ENCODE measurements around the gene PPP3CB.

The PPP3CB gene

GRCh38 chr10:73480158-73480557, 15.7 kb downstream of the PPP3CB start:
- no peak for DNase-seq (ENCODE audit: low spot score)

GRCh38 chr10:73478636-73479035, 17.2 kb downstream of the PPP3CB start:
- no peak for DNase-seq (ENCODE audit: low spot score)

GRCh38 chr10:73471226-73471625, 24.6 kb downstream of the PPP3CB start:
- no peak for DNase-seq (ENCODE audit: low spot score)

GRCh38 chr10:73469579-73469978, 26.2 kb downstream of the PPP3CB start:
- DNase-seq (ENCODE audit: low spot score) = no peak

GRCh38 chr10:73467206-73467605, 28.6 kb downstream of the PPP3CB start:
- no peak for DNase-seq (ENCODE audit: low spot score)

GRCh38 chr10:73465978-73466726, 29.7 kb downstream of the PPP3CB start:
- no peak for DNase-seq (ENCODE audit: low spot score)

GRCh38 chr10:73460897-73461296, 34.9 kb downstream of the PPP3CB start:
- DNase-seq (ENCODE audit: low spot score) = no peak

- no peak for DNase-seq (ENCODE audit: low spot score)
Measured at GRCh38 chr10:73459683-73460314, 36.0 kb downstream of the PPP3CB start.

- no peak for DNase-seq (ENCODE audit: low spot score)
Measured at GRCh38 chr10:73456187-73456890, 39.5 kb downstream of the PPP3CB start.

- no peak for DNase-seq (ENCODE audit: low spot score)
Measured at GRCh38 chr10:73449113-73449512, 46.7 kb downstream of the PPP3CB start.

- no peak for DNase-seq (ENCODE audit: low spot score)
Measured at GRCh38 chr10:73448384-73448783, 47.4 kb downstream of the PPP3CB start.

GRCh38 chr10:73446926-73447325, 48.9 kb downstream of the PPP3CB start:
- DNase-seq (ENCODE audit: low spot score) = no peak

- no peak for DNase-seq (ENCODE audit: low spot score)
Measured at GRCh38 chr10:73444457-73444856, 51.4 kb downstream of the PPP3CB start.

- DNase-seq (ENCODE audit: low spot score) = no peak
Measured at GRCh38 chr10:73439605-73440312, 56.1 kb downstream of the PPP3CB start.

GRCh38 chr10:73439055-73439454, 56.8 kb downstream of the PPP3CB start:
- DNase-seq (ENCODE audit: low spot score) = no peak

GRCh38 chr10:73433538-73433867, 62.3 kb downstream of the PPP3CB start, which contains the start of gene MSS51:
TSS of gene MSS51 (minus strand) at chr10:73433561. CDS start at chr10:73428284, 5,277 bp downstream.
- no peak for DNase-seq (ENCODE audit: low spot score)

- DNase-seq (ENCODE audit: low spot score) = no peak
Measured at GRCh38 chr10:73432646-73433537, 62.9 kb downstream of the PPP3CB start.

GRCh38 chr10:73426318-73426717, 69.5 kb downstream of the PPP3CB start:
- DNase-seq (ENCODE audit: low spot score) = no peak

- no peak for DNase-seq (ENCODE audit: low spot score)
Measured at GRCh38 chr10:73424478-73424877, 71.3 kb downstream of the PPP3CB start.

GRCh38 chr10:73423309-73423708, 72.5 kb downstream of the PPP3CB start:
- DNase-seq (ENCODE audit: low spot score) = no peak

GRCh38 chr10:73416571-73416970, 79.3 kb downstream of the PPP3CB start:
- no peak for DNase-seq (ENCODE audit: low spot score)
